Tibial nerve (tissue), 4 donors: ENCODE measurements around the gene SPON1. TPM values are rescaled to one million over a fixed set of nuclear protein-coding genes. Genes with fewer than 3 reads are reported as not detected.

Experiments used
- DNase-seq, 2 donors: peaks; one replicate each; pipeline ENCODE4 v3.0.0-alpha.2; 2019; ENCODE audit warnings: low spot score in 2 of 2
- H3K27ac ChIP-seq, 4 donors: fragments of 200-600 bp; sonication (generic) in 3 of 4; one replicate each; pipeline ENCODE4 v1.5.1; 2017 to 2019; ENCODE audit warnings: mild to moderate bottlenecking in 1 of 4
- H3K27me3 ChIP-seq, 2 donors: fragments of 200-600 bp; sonication (generic) in 1 of 2; one replicate each; pipeline versions ENCODE4 v1.5.1 to v1.6.0; 2017 to 2019
- H3K36me3 ChIP-seq, 3 donors: fragments of 200-600 bp; sonication (generic); one replicate each; pipeline ENCODE4 v1.5.1; 2018 to 2019
- H3K4me1 ChIP-seq, 4 donors: fragments of 200-600 bp; sonication (generic) in 3 of 4; one replicate each; pipeline ENCODE4 v1.5.1; 2017 to 2019
- H3K4me3 ChIP-seq, 4 donors: fragments of 200-600 bp; sonication (generic) in 3 of 4; one replicate each; pipeline ENCODE4 v1.5.1; 2017 to 2019; ENCODE audit warnings: mild to moderate bottlenecking in 1 of 4, moderate library complexity in 1 of 4
- H3K9me3 ChIP-seq, 4 donors: fragments of 200-600 bp; sonication (generic) in 3 of 4; one replicate each; pipeline ENCODE4 v1.5.1; 2017 to 2019
- CTCF ChIP-seq, 5 experiments: fragments of 200-600 bp in 3 of 5; fragments of 450-650 bp in 2 of 5; sonication (generic) in 3 of 5; IDR thresholded peaks; one replicate each; pipeline ENCODE4 v1.5.1; 2016 to 2019; ENCODE audit warnings: antibody characterized with exemption in 5 of 5, mild to moderate bottlenecking in 3 of 5, moderate library complexity in 2 of 5
- EP300 ChIP-seq, 2 donors: sonication (generic); formaldehyde crosslinking; IDR thresholded peaks; one replicate each; pipeline ENCODE4 v1.6.1; 2017; ENCODE audit warnings: antibody characterized with exemption in 2 of 2, mild to moderate bottlenecking in 1 of 2
- POLR2A ChIP-seq, 2 donors: fragments of 450-650 bp; IDR thresholded peaks; one replicate each; pipeline ENCODE4 v1.6.1; 2017; ENCODE audit warnings: antibody characterized with exemption in 2 of 2, mild to moderate bottlenecking in 2 of 2, moderate library complexity in 2 of 2
- WGBS, 2 donors: methylation state at CpG; one replicate each; pipeline ENCODE4 v1.1.5; 2018; 5-methylcytosine and 5-hydroxymethylcytosine counted together
- total RNA-seq, 4 donors: library from RNA; depleted of rRNA; stranded (reverse); fragments of >200 nt; gene quantifications; one replicate each; pipeline ENCODE4 v1.1.0, GENCODE V29; 2016

Gene SPON1
- total RNA-seq, 4 donors from 2014 or later = 13.5 to 33.9 (median 30.2) TPM

DNA sequence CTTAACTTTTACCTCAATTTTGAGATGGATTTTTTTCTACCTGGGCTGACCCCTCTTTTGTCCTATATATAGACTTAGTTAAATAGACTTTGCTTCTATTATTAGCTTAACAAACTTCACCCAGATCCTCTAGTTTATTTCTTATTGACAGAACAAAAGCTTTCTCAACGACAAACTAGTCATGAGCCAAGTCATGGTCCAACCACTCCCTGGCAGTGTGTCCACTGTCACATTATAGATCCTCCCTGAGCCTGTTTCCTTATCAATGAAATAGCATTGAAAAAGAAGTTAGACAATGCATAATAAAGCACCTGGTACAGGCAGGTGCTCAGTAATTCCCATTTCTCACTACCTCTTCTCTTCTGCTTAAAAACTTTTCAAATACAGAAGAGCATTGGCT is 155.1 kb downstream of the SPON1 start:
- no peak for DNase-seq
- H3K27me3 ChIP-seq = no peaks in the 10 kb centered on the region
- H3K27ac ChIP-seq = no peak overlapping the region
- H3K4me1 ChIP-seq = no peaks in the 10 kb centered on the region
- no peak overlapping the region for H3K4me3 ChIP-seq
- no peak for TF ChIP-seq POLR2A (IDR thresholded peaks at IDR 0.05)
- no peak for TF ChIP-seq EP300 (IDR thresholded peaks at IDR 0.05)
- TF ChIP-seq CTCF (IDR thresholded peaks at IDR 0.05) = no peak
- peaks cover 0 to 5% (median 0%) of the 10 kb centered on the region in 4 donors for H3K9me3 ChIP-seq
- no peaks in the 10 kb centered on the region for H3K36me3 ChIP-seq
- WGBS, 2 donors = 73 to 77% methylated on average over 1 of the region's 1 CpG

DNA sequence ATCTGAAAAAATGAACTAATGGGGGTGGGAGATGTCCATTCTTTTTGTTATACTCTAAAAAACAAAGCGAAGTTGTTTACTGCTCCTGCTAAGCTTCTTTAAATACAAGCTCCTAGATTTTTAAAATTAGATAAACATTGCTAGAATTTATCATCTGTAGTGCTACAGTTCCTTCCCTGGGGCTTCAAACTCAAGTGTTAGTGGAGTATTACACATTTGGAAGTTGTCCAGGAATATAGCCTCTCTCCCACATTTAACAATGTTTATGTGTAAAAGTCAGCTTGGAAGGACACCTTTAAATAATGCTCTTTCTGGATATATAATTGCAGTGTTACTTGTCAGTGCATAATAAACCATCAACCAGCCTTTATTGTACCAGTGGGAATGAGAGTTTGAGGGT is 155.5 kb downstream of the SPON1 start:
- peaks cover 0 to 9% (median 0%) of the 10 kb centered on the region in 4 donors for H3K9me3 ChIP-seq
- H3K27me3 ChIP-seq = no peaks in the 10 kb centered on the region
- H3K4me3 ChIP-seq = no peak overlapping the region
- TF ChIP-seq EP300 (IDR thresholded peaks at IDR 0.05) (no peak), POLR2A (IDR thresholded peaks at IDR 0.05) (no peak), CTCF (IDR thresholded peaks at IDR 0.05) (no peak)
- DNase-seq = no peak
- no peak overlapping the region for H3K27ac ChIP-seq
- H3K36me3 ChIP-seq = no peaks in the 10 kb centered on the region
- WGBS, 2 donors = 0% methylated on average over 1 of the region's 1 CpG
- H3K4me1 ChIP-seq = no peaks in the 10 kb centered on the region

DNA sequence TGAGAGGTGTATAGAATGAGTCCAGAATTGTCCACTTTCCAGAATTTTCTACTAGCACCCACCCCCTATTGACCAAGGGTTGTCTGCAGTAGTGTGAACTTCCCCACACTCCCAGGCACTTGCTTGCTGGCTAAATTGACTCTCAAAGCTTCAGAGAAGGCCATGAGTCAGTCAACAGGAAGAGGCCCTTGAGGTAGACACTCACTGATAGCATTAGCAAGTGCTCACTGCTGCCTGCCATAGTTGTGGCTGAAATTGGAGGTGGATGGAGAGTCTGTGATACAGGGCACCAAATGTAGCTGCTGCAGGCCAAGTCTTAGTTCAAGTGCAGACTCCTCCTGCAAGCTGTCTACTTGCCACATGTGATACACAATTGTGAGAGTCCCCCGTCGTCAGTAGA is 156.8 kb downstream of the SPON1 start:
- Histone ChIP-seq H3K4me3 (no peak overlapping the region), H3K9me3 (peaks cover 0 to 10% (median 0%) of the 10 kb centered on the region in 4 donors), H3K4me1 (no peaks in the 10 kb centered on the region), H3K27me3 (no peaks in the 10 kb centered on the region), H3K36me3 (no peaks in the 10 kb centered on the region), H3K27ac (no peak overlapping the region)
- 93 to 98% methylated on average over 2 of the region's 2 CpGs for WGBS, 2 donors
- TF ChIP-seq CTCF (IDR thresholded peaks at IDR 0.05) = no peak
- TF ChIP-seq EP300 (IDR thresholded peaks at IDR 0.05) = no peak
- TF ChIP-seq POLR2A (IDR thresholded peaks at IDR 0.05) = no peak
- no peak for DNase-seq

GRCh38 chr11:14124350-14124749 is 161.8 kb downstream of the SPON1 start:
- no peaks in the 10 kb centered on the region for H3K4me1 ChIP-seq
- DNase-seq = no peak
- H3K36me3 ChIP-seq = no peaks in the 10 kb centered on the region
- peaks cover 0 to 24% (median 0%) of the 10 kb centered on the region in 4 donors for H3K9me3 ChIP-seq
- H3K27me3 ChIP-seq = no peaks in the 10 kb centered on the region
- no peak for TF ChIP-seq POLR2A (IDR thresholded peaks at IDR 0.05)
- no peak for TF ChIP-seq EP300 (IDR thresholded peaks at IDR 0.05)
- TF ChIP-seq CTCF (IDR thresholded peaks at IDR 0.05) = no peak
- 65 to 76% methylated on average over 3 of the region's 3 CpGs for WGBS, 2 donors
- H3K4me3 ChIP-seq = no peak overlapping the region
- H3K27ac ChIP-seq = no peak overlapping the region

- peaks cover 0 to 24% (median 0%) of the 10 kb centered on the region in 4 donors for H3K9me3 ChIP-seq
- TF ChIP-seq POLR2A (IDR thresholded peaks at IDR 0.05) = no peak
- no peak for TF ChIP-seq EP300 (IDR thresholded peaks at IDR 0.05)
- TF ChIP-seq CTCF (IDR thresholded peaks at IDR 0.05) = no peak
- DNase-seq = no peak
- H3K27ac ChIP-seq = no peak overlapping the region
- no peak overlapping the region for H3K4me3 ChIP-seq
- H3K27me3 ChIP-seq = no peaks in the 10 kb centered on the region
- no peaks in the 10 kb centered on the region for H3K4me1 ChIP-seq
- WGBS, 2 donors = 93 to 95% methylated on average over 3 of the region's 3 CpGs
- no peaks in the 10 kb centered on the region for H3K36me3 ChIP-seq
These were observed 162.4 kb downstream of the SPON1 start for GRCh38 chr11:14124886-14125285.
